H9 (cell line): ENCODE measurements around the gene PPP2R5B. TPM values are rescaled to one million over a fixed set of nuclear protein-coding genes. Genes with fewer than 3 reads are reported as not detected.

Source experiments
- DNase-seq: peaks from one replicate; pipeline ENCODE4 v3.0.0-alpha.2; 2017
- H2AFZ ChIP-seq: one replicate; pipeline ENCODE4 v1.6.1; 2013; ENCODE audit warnings: mild to moderate bottlenecking, low read length, control low read depth, moderate library complexity
- H2AK5ac ChIP-seq: 2 replicates; pipeline ENCODE4 v1.6.1; 2013; ENCODE audit warnings: low read length, control low read depth, mixed read lengths; ENCODE audit not compliant: insufficient read length
- H2BK120ac ChIP-seq: one replicate; pipeline ENCODE4 v1.6.1; 2013; ENCODE audit warnings: low read depth, mild to moderate bottlenecking, low read length, control low read depth, inconsistent platforms; ENCODE audit not compliant: poor library complexity, severe bottlenecking
- H2BK12ac ChIP-seq: 2 replicates; pipeline ENCODE4 v1.6.1; 2013; ENCODE audit warnings: low read length, control low read depth, mixed read lengths, low read depth; ENCODE audit not compliant: insufficient read length
- H2BK15ac ChIP-seq: 2 replicates; pipeline ENCODE4 v1.6.1; 2013; ENCODE audit warnings: low read depth, low read length, control low read depth
- H2BK20ac ChIP-seq: one replicate; pipeline ENCODE4 v1.6.1; 2013; ENCODE audit warnings: low read depth, mild to moderate bottlenecking, low read length, control low read depth, inconsistent platforms; ENCODE audit not compliant: poor library complexity, severe bottlenecking
- H2BK5ac ChIP-seq: 2 replicates; pipeline ENCODE4 v1.6.1; 2013; ENCODE audit warnings: low read length, control low read depth, mixed read lengths; ENCODE audit not compliant: insufficient read length
- H3K14ac ChIP-seq: 2 replicates; pipeline ENCODE4 v1.6.1; 2013; ENCODE audit warnings: low read length, control low read depth; ENCODE audit not compliant: insufficient read depth
- H3K18ac ChIP-seq: 2 replicates; pipeline ENCODE4 v1.6.1; 2013; ENCODE audit warnings: low read depth, mild to moderate bottlenecking, mixed read lengths, low read length, control low read depth; ENCODE audit not compliant: insufficient read length
- H3K23ac ChIP-seq: 2 replicates; pipeline ENCODE4 v1.6.1; 2013; ENCODE audit warnings: low read length, control low read depth, mixed read lengths, low read depth; ENCODE audit not compliant: insufficient read length
- H3K23me2 ChIP-seq: 2 replicates; pipeline ENCODE4 v1.6.1; 2013; ENCODE audit warnings: low read depth, mild to moderate bottlenecking, mixed read lengths, low read length, control low read depth; ENCODE audit not compliant: insufficient read length, poor library complexity, severe bottlenecking
- H3K27ac ChIP-seq: 2 replicates; pipeline ENCODE4 v1.5.1; 2013; ENCODE audit warnings: low read length, control low read depth, mixed read lengths, low read depth; ENCODE audit not compliant: insufficient read length
- H3K27me3 ChIP-seq: 2 replicates; pipeline ENCODE4 v1.6.1; 2013; ENCODE audit warnings: low read length, control low read depth, inconsistent platforms; ENCODE audit not compliant: insufficient read depth
- H3K4ac ChIP-seq: 2 replicates; pipeline ENCODE4 v1.6.1; 2013; ENCODE audit warnings: low read depth, mild to moderate bottlenecking, control low read depth, inconsistent platforms, low read length, moderate library complexity
- H3K4me1 ChIP-seq: 2 replicates; pipeline ENCODE4 v1.6.1; 2013; ENCODE audit warnings: low read length, control low read depth, inconsistent platforms; ENCODE audit not compliant: insufficient read depth
- H3K4me2 ChIP-seq: 2 replicates; pipeline ENCODE4 v1.6.1; 2013; ENCODE audit warnings: low read length, control low read depth, mixed read lengths; ENCODE audit not compliant: insufficient read length, insufficient read depth
- H3K56ac ChIP-seq: 2 replicates; pipeline ENCODE4 v1.6.1; 2013; ENCODE audit warnings: low read depth, mild to moderate bottlenecking, mixed read lengths, low read length, control low read depth; ENCODE audit not compliant: insufficient read length
- H3K79me1 ChIP-seq: 2 replicates; pipeline ENCODE4 v1.6.1; 2013; ENCODE audit warnings: low read depth, mild to moderate bottlenecking, moderate library complexity, low read length, control low read depth, inconsistent platforms; ENCODE audit not compliant: insufficient read depth, poor library complexity, severe bottlenecking
- H3K79me2 ChIP-seq: 2 replicates; pipeline ENCODE4 v1.6.1; 2013; ENCODE audit warnings: low read length, control low read depth, inconsistent platforms; ENCODE audit not compliant: insufficient read depth
- H3K9ac ChIP-seq: 2 replicates; pipeline ENCODE4 v1.6.1; 2013; ENCODE audit warnings: low read length, control low read depth, mixed read lengths; ENCODE audit not compliant: insufficient read length; ENCODE audit errors: extremely low read depth
- H3K9me3 ChIP-seq: one replicate; pipeline ENCODE4 v1.6.1; 2013; ENCODE audit warnings: low read depth, low read length, inconsistent platforms; ENCODE audit not compliant: control insufficient read depth
- H3T11ph ChIP-seq: one replicate; pipeline ENCODE4 v1.6.1; 2013; ENCODE audit warnings: mild to moderate bottlenecking, low read length, control low read depth, inconsistent platforms
- H4K20me1 ChIP-seq: one replicate; pipeline ENCODE4 v1.6.1; 2013; ENCODE audit not compliant: control insufficient read depth, insufficient read length, insufficient read depth
- H4K5ac ChIP-seq: 2 replicates; pipeline ENCODE4 v1.6.1; 2013; ENCODE audit warnings: low read depth, mild to moderate bottlenecking, mixed read lengths, low read length, control low read depth; ENCODE audit not compliant: insufficient read length
- H4K8ac ChIP-seq: replicated peaks from 2 replicates; pipeline ENCODE4 v1.6.1; 2013; ENCODE audit warnings: low read length, control low read depth, mixed read lengths, low read depth; ENCODE audit not compliant: insufficient read length
- H4K91ac ChIP-seq: 2 replicates; pipeline ENCODE4 v1.6.1; 2013; ENCODE audit warnings: low read depth, mild to moderate bottlenecking, moderate library complexity, mixed read lengths, low read length, control low read depth; ENCODE audit not compliant: insufficient read length
- H3K27ac Mint-ChIP-seq, 3 experiments: 2 replicates in 2 of 3; 3 replicates in 1 of 3; pipeline ENCODE4 v1.8.0; 2020 to 2021; ENCODE audit warnings: mixed read lengths in 3 of 3, mild to moderate bottlenecking in 1 of 3, moderate library complexity in 1 of 3
- H3K27me3 Mint-ChIP-seq: 2 replicates; pipeline ENCODE4 v1.8.0; 2021; ENCODE audit warnings: low read depth, mild to moderate bottlenecking, moderate library complexity, mixed read lengths
- H3K36me3 Mint-ChIP-seq, 3 experiments: 2 replicates in 2 of 3; 3 replicates in 1 of 3; pipeline ENCODE4 v1.8.0; 2020 to 2021; ENCODE audit warnings: low read depth in 3 of 3, mixed read lengths in 3 of 3; ENCODE audit not compliant: insufficient read depth in 1 of 3
- H3K4me1 Mint-ChIP-seq, 2 experiments: 2 replicates each; pipeline ENCODE4 v1.8.0; 2020; ENCODE audit warnings: mixed read lengths in 2 of 2
- H3K4me3 Mint-ChIP-seq, 2 experiments: 2 replicates in 1 of 2; 3 replicates in 1 of 2; pipeline ENCODE4 v1.8.0; 2020 to 2021; ENCODE audit warnings: mild to moderate bottlenecking in 2 of 2, mixed read lengths in 2 of 2, moderate library complexity in 1 of 2
- H3K9me3 Mint-ChIP-seq, 2 experiments: 2 replicates in 1 of 2; 3 replicates in 1 of 2; pipeline ENCODE4 v1.8.0; 2020; ENCODE audit warnings: mild to moderate bottlenecking in 2 of 2, mixed read lengths in 2 of 2, moderate library complexity in 1 of 2
- CTCF ChIP-seq: fragments of 200-600 bp; sonication (generic); conservative IDR thresholded peaks from 3 replicates; pipeline ENCODE4 v1.8.0; 2021; ENCODE audit warnings: antibody characterized with exemption, mild to moderate bottlenecking
- WGBS: extraction: QIAGEN DNeasy Blood & Tissue Kit; methylation state at CpG from one replicate; pipeline ENCODE4 v1.1.7; 2013; ENCODE audit warnings: missing lambda C conversion rate, low lambda C conversion rate, mixed read lengths; ENCODE audit not compliant: insufficient read length; ENCODE audit errors: extremely low coverage; 5-methylcytosine and 5-hydroxymethylcytosine counted together
- total RNA-seq: library from RNA; stranded (reverse); gene quantifications from 2 replicates; pipeline ENCODE4 v1.2.1, GENCODE V29; 2021

The PPP2R5B gene
- total RNA-seq, 1 experiment from 2014 or later, result 6.3 TPM

- Histone ChIP-seq H3K56ac (no peak overlapping the region), H3K4me2 (no peak overlapping the region), H3K4ac (no peak overlapping the region), H3K23ac (no peak overlapping the region), H2BK120ac (no peak overlapping the region), H3K79me2 (no peaks in the 10 kb centered on the region), H2AK5ac (no peak overlapping the region), H3K4me1 (no peaks in the 10 kb centered on the region), H3K9me3 (no peaks in the 10 kb centered on the region), H2BK20ac (no peak overlapping the region), H2BK5ac (no peak overlapping the region), H4K5ac (no peak overlapping the region), H3K79me1 (no peaks in the 10 kb centered on the region), H3K14ac (no peak overlapping the region), H3K23me2 (no peaks in the 10 kb centered on the region), H2BK15ac (no peak overlapping the region), H4K91ac (no peak overlapping the region), H3K27me3 (no peaks in the 10 kb centered on the region), H2AFZ (no peak overlapping the region), H3K9ac (no peak overlapping the region), H4K8ac (no peak overlapping the region), H3T11ph (no peak overlapping the region), H4K20me1 (peaks cover 4% of the 10 kb centered on the region), H2BK12ac (no peak overlapping the region), H3K27ac (no peak overlapping the region), H3K18ac (no peak overlapping the region)
- WGBS, result no CpG with 5 or more reads among the region's 39 CpGs
- H3K4me3 Mint-ChIP-seq, result no peak overlapping the region
- peaks cover 0 to 18% (median 12%) of the 10 kb centered on the region in 3 experiments; a peak in 4 of 7 replicates for H3K36me3 Mint-ChIP-seq
- no peaks in the 10 kb centered on the region for H3K27me3 Mint-ChIP-seq
- peaks cover 0 to 8% of the 10 kb centered on the region in 2 experiments; a peak in 1 of 4 replicates for H3K4me1 Mint-ChIP-seq
- no peak for TF ChIP-seq CTCF
- no peak overlapping the region for H3K27ac Mint-ChIP-seq
- DNase-seq, result no peak
- no peaks in the 10 kb centered on the region; a peak in 1 of 5 replicates for H3K9me3 Mint-ChIP-seq
Observed at GRCh38 chr11:64894812-64895452, 29.6 kb upstream of the PPP2R5B start.
